Panc1 (cell line): ENCODE measurements around the gene CLRN1. TPM values are rescaled to one million over a fixed set of nuclear protein-coding genes. Genes with fewer than 3 reads are reported as not detected.

Experiments used
- ATAC-seq: fragments of 200-7000 bp; cut with Tn5 transposase; 2 replicates; pipeline ENCODE4 v1.9.1; 2020; ENCODE audit warnings: mild to moderate bottlenecking, moderate library complexity
- BruUV-seq: library from RNA; stranded (reverse); fragments of 400-500 nt; replicated peaks from 2 replicates; lab custom pipeline; 2021; lab: Mats Ljungman, UMichigan
- CTCF ChIA-PET: fragments of 300-600 bp; sonication (Branson Sonifier 250); formaldehyde crosslinking; loops from one replicate; lab custom pipeline; 2022; ENCODE audit warnings: antibody characterized with exemption; lab: Charles Lee
- POLR2A ChIA-PET: fragments of 300-600 bp; sonication (Branson Sonifier 250); formaldehyde crosslinking; loops from one replicate; lab custom pipeline; 2022; ENCODE audit warnings: antibody characterized with exemption; lab: Charles Lee
- DNase-seq: peaks from one replicate; pipeline ENCODE4 v3.0.0-alpha.2; 2010; ENCODE audit warnings: low read depth, low spot score
- H3K27ac ChIP-seq: 2 replicates; pipeline ENCODE4 v1.5.1; 2011; ENCODE audit warnings: mild to moderate bottlenecking, low read length, inconsistent platforms
- H3K27me3 ChIP-seq: fragments of 200-500 bp; sonication (Bioruptor generic); 2 replicates; pipeline ENCODE4 v1.6.0; 2014; ENCODE audit warnings: low read length, inconsistent platforms; ENCODE audit not compliant: control insufficient read depth, insufficient read depth
- H3K36me3 ChIP-seq: fragments of 200-500 bp; sonication (Bioruptor generic); 2 replicates; pipeline ENCODE4 v1.5.1; 2014; ENCODE audit warnings: inconsistent platforms, mild to moderate bottlenecking, low read length, moderate library complexity; ENCODE audit not compliant: control insufficient read depth, insufficient read depth
- H3K4me1 ChIP-seq: 2 replicates; pipeline ENCODE4 v1.5.1; 2011; ENCODE audit warnings: inconsistent platforms, mild to moderate bottlenecking, low read length, moderate library complexity; ENCODE audit not compliant: control insufficient read depth, insufficient read depth
- H3K4me3 ChIP-seq, 2 experiments: 2 replicates each; pipeline ENCODE4 v1.5.1; 2011 to 2012; ENCODE audit warnings: low read depth in 2 of 2, low read length in 2 of 2, mild to moderate bottlenecking in 2 of 2, inconsistent platforms in 1 of 2, moderate library complexity in 1 of 2
- H3K9me3 ChIP-seq: fragments of 200-500 bp; sonication (Bioruptor generic); 2 replicates; pipeline ENCODE4 v1.5.1; 2014; ENCODE audit warnings: low read depth, mild to moderate bottlenecking, inconsistent platforms, low read length, moderate library complexity; ENCODE audit not compliant: control insufficient read depth, insufficient read depth
- CTCF ChIP-seq: fragments of 450-650 bp; IDR thresholded peaks from 2 replicates; pipeline ENCODE4 v1.5.1; 2017; ENCODE audit warnings: mild to moderate bottlenecking
- POLR2AphosphoS5 ChIP-seq: IDR thresholded peaks from 2 replicates; pipeline ENCODE4 v1.6.1; 2012; ENCODE audit warnings: mild to moderate bottlenecking, low read depth, low read length, moderate library complexity
- REST ChIP-seq, 2 experiments: IDR thresholded peaks; 2 replicates each; pipeline ENCODE4 v1.6.1; 2011 to 2012; ENCODE audit warnings: low read depth in 2 of 2, control low read depth in 1 of 2, low read length in 1 of 2, mild to moderate bottlenecking in 1 of 2, moderate library complexity in 1 of 2; ENCODE audit not compliant: insufficient read depth in 1 of 2
- SIN3A ChIP-seq: IDR thresholded peaks from 2 replicates; pipeline ENCODE4 v1.6.1; 2012; ENCODE audit warnings: low read depth, mild to moderate bottlenecking, low read length, moderate library complexity, borderline replicate concordance; ENCODE audit not compliant: insufficient read depth
- TCF7L2 ChIP-seq: IDR thresholded peaks from 2 replicates; pipeline ENCODE4 v1.6.1; 2011; ENCODE audit warnings: mild to moderate bottlenecking, low read depth, low read length, inconsistent platforms
- in situ Hi-C: cut with HindIII; loops from 2 replicates; pipeline ENCODE4 v1.10.0; 2016; ENCODE audit warnings: low sequenced_read_pairs, low pct_unique_long_range_greater_than_20kb
- intact Hi-C: fragments of 100-400 bp; cut with micrococcal nuclease; formaldehyde crosslinking; loops from one replicate; pipeline ENCODE4 v1.10.0; 2022; ENCODE audit not compliant: unreplicated experiment
- total RNA-seq: library from RNA; stranded (reverse); gene quantifications from one replicate; pipeline ENCODE4 v1.2.1, GENCODE V29; 2021; ENCODE audit not compliant: unreplicated experiment

The CLRN1 gene
- total RNA-seq, 1 experiment from 2014 or later = not detected

GRCh38 chr3:150876611-150877265 lies 95.8 kb downstream of the CLRN1 start:
- no peaks in the 10 kb centered on the region for H3K9me3 ChIP-seq
- H3K4me1 ChIP-seq = no peaks in the 10 kb centered on the region
- no peaks in the 10 kb centered on the region for H3K36me3 ChIP-seq
- no peak overlapping the region for H3K27ac ChIP-seq
- in situ Hi-C loops = no loop called here
- DNase-seq (no peak), ATAC-seq (no peak)
- no peak for TF ChIP-seq TCF7L2
- TF ChIP-seq REST (IDR thresholded peaks at IDR 0.05; ENCODE audit: insufficient read depth in 1 of 2, low read depth in 2 of 2, low read length in 1 of 2) = no peak
- TF ChIP-seq CTCF = no peak
- no peak for TF ChIP-seq POLR2AphosphoS5
- TF ChIP-seq SIN3A = no peak
- no peak overlapping the region for H3K4me3 ChIP-seq
- ChIA-PET CTCF (no interaction called here), POLR2A (no interaction called here)
- peaks cover 21% of the 10 kb centered on the region for H3K27me3 ChIP-seq
- intact Hi-C loops = no loop called here
- no TSS peak for BruUV-seq

Other genes starting within 250 kb of the CLRN1 start
- gene SIAH2, start 209.6 kb downstream of the CLRN1 start, total RNA-seq = 24.0 TPM
- not detected for gene MINDY4B, start 67.3 kb downstream of the CLRN1 start, total RNA-seq
- 2.8 TPM for gene MED12L, start 112.9 kb upstream of the CLRN1 start, total RNA-seq
- not detected for gene GPR171, start 230.5 kb upstream of the CLRN1 start, total RNA-seq